DMS114 treated with DMSO at 0.1 percent for 48 hours (cell line): ENCODE data around the gene RIN1.

Experiments used
- DNase-seq: peaks from one replicate; lab custom pipeline; 2025; ENCODE audit not compliant: unreplicated experiment; lab: John Stamatoyannopoulos, UW

Gene RIN1

DNA sequence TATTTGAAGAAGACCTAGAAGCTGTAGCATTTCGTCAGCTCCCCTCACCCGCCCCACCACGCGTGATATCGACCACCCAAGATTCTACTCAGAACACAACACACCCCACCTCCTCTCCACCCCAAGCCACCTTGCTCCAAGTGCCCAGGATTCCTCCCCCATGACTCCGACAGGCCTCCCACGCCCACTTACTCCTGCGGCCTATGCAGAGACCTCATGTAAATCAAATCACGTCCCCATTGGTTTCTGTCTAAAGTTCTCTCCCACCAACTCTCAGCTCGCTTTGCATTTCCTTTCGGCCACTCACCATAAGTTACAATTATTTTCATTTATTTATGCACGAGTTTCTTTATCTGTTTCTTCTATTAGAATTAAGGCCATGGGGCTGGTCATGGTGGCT, 33.6 kb downstream of the RIN1 start:
- no peak for DNase-seq

DNA sequence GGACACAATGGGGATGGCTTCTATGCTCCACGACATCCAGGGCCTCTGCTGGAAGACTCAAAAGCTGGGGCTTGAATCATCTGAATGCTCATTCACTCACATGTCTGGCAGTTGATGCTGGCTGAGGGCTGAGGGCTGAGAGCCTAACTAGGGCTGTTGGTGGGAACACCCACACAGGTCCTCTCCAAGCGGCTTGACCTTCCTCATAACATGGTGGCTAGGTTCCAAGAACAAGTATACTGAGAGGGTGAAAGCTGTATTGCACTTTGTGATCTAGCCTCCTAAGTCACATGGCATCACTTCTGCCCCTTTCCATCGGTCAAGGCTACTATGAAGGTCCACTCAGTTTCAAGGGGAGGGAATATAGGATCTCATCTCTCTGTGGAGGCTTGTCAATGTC, 37.0 kb downstream of the RIN1 start:
- no peak for DNase-seq

DNA sequence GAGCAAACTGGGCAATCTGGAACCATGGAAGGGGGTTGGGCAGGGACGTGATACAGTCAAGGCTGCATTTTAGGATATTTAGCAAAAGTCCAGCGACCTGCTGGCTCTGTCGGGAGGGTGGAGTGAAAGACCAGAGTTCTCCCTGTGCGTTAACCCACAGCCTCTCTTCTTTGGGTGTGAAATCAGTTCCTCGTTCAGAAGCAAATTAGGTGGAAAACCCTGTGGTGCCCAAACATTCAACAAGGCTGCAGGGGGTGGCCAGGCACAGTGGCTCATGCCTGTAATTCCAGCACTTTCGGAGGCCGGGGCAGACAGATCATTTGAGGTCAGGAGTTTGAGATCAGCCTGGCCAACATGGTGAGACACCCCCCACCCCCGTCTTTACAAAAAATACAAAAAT, 38.6 kb downstream of the RIN1 start:
- DNase-seq = no peak

DNA sequence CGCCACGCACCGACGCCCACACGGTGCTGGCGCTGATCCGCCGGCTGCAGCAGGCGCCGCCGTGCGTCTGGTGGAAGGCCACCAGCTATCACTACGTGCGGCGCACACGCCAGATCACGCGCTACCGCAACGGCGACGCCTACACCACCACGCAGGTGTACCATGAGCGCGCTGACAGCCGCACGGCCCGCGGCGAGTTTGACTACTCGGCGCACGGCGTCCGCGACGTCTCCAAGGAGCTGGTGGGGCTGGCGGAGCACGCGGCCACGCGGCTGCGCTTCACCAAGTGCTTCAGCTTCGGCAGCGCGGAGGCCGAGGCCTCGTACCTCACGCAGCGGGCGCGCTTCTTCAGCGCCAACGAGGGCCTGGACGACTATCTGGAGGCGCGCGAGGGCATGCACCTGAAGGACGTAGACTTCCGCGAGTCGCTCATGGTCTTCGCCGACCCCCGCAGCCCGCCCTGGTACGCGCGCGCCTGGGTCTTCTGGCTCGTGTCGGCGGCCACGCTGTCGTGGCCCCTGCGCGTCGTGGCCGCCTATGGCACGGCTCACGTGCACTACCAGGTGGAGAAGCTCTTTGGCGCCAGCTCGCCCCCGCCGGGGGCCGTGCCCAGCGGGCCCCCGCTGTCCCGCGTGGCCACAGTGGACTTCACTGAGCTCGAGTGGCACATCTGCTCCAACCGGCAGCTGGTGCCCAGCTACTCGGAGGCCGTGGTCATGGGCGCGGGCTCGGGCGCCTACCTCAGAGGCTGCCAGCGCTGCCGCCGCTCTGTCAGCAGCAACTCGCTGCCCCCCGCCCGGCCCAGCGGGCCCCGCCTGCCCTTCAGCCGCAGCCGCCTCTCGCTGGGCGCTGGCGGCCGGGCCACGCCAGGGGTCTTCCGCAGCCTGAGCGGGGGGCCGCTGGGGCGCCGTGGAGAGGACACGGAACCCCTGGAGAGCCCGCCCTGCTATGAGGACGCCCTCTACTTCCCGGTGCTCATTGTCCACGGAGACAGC, 41.3 kb downstream of the RIN1 start:
- DNase-seq = no peak

DNA sequence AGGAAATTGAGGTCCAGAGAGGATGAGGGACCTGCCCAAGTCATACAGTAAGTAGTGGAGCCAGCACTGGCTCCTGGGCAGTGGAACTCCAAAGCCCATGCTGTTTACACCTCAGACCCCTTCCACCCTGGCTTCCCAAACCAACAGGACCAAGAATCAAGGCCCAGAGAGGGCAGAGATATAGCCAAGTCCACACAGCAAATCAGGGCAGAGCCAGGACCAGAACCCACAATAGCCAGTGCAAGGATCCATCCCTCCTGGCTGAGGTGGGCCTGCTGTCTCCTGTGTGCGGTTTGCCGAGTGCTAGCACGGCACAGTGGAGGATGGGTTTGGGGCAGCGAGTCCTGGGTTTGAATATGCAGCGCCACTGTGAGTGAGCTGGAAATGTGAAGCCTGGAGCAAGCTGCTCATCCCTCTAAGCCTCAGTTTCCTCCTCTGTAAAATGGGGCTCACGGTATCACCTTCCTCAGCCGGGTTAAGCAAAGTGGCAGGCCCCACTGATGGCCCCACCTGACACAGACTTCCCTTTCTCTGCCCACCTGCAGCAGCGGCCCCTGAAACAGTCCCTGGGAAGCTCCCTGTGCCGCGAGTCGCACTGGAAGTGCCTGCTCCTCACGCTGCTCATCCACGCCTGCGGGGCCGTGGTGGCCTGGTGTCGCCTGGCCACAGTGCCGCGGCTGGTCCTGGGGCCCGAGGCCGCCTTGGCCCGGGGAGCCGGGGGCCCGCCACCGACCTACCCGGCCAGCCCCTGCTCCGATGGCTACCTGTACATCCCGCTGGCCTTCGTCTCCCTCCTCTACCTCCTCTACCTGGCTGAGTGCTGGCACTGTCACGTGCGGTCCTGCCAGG, 42.2 kb downstream of the RIN1 start:
- no peak for DNase-seq

DNA sequence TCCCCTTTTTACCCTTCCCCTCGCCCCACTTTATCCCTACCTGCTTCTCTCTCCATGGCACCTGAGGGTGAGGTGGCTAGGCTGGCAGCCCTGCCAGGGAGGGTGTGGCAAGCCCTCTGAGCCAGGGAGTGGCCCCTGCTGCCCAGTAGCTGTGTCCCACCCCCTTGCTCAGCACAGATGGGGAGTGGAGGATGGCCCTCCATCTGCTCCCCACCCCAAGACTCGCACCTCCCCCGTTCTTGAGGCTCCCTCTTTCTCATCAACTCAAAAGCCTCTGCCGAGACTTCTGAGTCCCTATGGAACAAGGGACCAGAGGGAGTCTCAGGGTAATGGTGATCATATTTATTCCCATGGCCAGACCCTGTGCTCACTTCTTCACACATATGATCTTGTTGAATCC, 42.9 kb downstream of the RIN1 start:
- no peak for DNase-seq

DNA sequence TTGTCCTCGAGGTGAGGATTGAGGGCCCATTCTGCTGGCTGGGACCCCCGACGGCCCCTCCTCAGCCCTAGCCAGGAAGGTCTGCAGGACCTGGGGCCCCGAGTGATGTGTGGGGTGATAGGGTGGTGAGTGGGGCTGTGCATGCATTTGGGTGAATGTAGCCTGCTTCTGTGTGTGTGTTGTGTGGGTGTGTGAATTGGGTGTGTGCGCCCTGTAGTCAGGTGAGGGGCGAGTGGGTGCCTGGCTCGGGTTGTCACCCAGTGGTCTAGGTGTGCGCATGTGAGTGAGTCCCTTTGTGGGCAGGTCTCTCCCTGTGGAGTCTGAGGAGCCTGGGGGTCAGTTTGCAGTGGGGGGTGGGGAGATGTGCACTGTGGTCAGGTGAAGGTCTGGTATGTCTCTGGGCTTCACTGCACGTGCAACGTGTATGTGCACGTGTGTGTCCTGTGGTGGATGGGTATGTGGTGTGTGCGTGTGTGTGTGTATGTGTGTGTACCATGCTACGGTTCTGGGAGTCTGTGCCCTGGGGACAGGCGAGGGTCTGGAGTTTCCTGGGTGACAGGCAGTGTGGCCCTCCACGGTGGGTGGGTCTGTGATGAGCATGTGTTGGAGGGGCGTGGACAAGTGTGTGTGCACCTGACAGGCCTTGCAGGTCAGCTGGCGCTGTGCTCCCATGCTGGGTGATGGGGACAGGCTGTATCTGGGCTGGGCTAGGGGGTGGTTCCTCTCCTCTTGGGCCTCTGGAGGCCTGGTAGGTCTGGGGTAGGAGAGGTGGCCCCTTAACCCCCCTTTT, 43.5 kb downstream of the RIN1 start:
- DNase-seq = no peak

DNA sequence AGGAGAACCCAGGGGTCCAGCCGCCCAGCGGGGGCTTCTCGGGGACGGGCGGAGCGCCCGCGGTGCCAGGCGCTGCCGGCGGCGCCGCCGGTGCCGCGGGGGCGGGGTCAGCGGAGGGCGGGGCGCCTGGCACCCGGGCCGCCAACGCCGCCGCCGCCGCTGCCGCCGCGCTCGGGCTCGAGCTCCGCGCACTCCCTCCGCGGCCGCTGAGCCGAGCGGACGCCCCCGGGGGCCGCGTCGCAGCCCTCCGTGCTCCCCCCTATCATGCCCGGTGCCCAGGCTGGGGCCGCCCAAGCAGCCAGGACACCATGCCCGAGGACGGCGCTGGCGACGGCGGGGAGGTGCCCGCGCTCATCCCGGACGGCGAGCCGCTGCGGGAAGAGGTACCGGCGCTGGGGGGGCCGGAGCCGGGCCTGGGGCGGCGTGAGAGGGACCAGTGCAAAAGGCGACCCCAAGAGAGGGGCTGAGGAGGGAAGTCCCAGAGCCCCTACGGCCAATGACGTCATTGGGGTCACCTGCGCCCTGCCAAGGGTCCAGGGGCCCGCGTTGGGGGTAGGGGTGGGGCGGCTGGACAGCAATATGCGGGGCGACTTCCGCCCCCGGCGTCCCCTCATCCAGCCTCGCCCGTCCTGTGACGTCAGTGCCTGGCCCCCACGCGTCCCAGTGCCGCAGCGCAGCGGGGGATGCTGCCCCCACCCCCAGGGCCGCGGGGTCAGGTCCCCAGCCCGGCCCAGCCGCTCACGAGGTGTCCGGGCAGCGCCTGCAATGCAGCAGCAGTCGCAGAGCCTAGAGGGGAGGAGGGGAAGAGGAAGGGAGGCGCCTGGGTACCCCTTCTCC, 44.3 kb downstream of the RIN1 start, which contains the start of gene TMEM151A:
TMEM151A (plus strand) TSS at position 189 of the 837 bp plus-strand sequence; CDS start at position 309, 120 bp downstream.
- no peak for DNase-seq

DNA sequence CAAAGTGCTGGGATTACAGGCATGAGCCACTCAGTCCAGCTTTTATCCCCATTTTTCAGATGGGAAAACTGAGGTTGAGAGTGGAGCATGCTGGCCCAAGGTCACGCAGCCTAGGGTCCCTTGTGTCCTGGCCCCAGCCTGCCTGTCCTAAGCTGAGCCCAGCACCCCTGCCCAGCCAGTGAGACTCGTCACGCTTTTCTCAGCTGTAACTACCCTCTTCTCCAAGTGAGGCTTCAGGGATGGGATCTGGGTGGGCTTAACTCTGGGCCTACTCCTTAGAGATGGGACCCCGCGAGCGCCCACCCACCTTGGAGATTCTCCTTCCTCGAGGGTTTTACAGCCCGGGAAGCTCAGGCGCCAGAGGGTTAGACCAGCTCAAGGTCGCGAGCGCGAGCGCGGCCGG, 44.9 kb downstream of the RIN1 start:
- no peak for DNase-seq

DNA sequence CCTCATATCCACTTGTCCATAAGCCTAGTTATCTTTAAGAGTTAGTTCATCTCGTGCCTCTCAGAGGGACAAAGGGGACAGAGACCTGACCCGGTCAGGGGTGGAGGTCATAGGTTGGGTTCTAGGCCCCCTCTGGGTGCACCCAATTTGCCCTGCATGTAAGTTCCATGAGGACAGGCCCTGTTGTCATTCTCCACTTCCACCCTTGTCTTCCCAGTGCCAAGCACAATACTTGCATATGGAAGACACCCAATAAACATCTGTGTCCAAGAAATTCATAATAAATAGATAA, 46.0 kb downstream of the RIN1 start:
- DNase-seq = no peak

DNA sequence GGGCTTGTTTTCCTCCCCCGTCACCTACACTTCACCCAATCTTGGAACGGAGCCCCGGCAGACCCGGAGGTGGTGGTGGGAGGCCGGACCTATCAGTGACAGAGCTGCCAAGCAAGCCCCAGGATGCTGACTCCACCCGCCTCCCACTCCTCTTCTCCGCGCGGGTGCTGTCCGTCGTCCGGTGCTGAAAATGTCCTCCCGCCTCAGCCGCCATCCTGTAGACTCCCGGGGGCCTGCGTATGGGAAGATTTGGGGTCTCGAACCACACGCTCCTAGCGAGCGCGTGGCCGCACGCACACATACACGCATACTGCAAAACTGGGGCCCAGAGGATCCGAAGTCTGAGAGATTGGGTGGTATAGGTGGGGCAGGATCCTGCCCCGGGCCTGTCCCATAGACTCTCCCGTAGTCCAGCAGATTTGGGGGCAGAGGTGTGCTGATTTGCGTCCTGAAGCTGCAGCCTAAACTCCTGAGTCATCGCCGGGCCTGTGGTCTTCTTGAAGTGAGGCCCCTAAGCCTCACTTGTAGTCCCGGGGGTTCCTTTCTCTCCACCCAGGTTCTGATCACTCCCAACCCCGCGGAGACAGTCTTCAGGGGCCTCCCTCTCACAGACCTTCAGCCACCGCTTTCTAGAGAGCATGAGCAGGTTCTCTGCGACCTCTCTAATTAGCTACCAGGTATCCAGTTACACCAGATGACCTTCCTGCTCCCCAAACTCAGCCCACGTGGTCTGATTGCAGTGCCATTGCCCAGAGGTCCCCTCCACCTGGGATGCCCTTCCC, 46.5 kb downstream of the RIN1 start:
- DNase-seq = no peak

DNA sequence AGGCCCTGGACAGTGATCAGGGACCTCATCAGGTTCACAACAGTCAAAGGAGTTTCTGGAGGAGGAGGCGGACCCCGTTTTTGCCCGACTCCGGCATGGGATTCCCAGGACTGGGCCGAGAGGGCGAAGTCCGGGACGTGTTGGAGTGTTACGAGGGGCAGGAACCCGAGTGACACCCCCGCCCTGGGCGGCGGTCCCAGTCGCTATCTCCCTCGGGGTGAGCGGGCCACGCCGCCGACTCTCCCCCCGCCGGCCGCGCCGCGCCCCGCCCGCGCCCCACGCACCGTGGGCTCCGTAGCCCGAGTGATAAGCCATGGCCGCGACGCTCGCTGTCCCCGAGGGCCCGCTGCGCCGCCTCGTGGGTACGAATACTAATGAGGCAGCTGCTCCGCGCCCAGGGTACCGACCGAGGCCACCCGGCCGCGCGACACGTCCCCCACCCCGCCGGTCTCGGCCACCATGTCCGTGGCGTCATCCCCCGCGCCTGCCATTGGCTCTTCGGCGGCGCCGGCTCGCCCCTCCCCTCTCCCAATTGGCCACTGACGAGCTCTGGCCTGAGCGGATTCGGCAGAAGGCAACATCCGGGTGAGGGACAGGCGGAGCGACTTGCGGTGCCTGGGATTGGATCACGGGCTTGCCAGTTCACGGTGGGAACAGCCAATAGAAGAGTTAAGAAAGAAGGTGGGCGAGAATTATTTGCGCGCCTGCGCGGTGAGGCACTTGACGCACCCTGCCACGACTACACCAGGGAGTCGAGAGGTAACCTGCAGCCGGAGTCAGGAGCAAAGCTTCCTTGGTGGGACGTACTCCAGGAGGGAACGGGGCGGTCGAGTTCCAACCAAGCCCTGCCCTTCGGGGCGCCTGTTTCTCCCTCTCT, 47.3 kb downstream of the RIN1 start, which contains the start of gene YIF1A:
YIF1A (minus strand) TSS at position 473 of the 877 bp plus-strand sequence; CDS start at position 315, 158 bp downstream.
- peak; percentile 99 for DNase-seq

DNA sequence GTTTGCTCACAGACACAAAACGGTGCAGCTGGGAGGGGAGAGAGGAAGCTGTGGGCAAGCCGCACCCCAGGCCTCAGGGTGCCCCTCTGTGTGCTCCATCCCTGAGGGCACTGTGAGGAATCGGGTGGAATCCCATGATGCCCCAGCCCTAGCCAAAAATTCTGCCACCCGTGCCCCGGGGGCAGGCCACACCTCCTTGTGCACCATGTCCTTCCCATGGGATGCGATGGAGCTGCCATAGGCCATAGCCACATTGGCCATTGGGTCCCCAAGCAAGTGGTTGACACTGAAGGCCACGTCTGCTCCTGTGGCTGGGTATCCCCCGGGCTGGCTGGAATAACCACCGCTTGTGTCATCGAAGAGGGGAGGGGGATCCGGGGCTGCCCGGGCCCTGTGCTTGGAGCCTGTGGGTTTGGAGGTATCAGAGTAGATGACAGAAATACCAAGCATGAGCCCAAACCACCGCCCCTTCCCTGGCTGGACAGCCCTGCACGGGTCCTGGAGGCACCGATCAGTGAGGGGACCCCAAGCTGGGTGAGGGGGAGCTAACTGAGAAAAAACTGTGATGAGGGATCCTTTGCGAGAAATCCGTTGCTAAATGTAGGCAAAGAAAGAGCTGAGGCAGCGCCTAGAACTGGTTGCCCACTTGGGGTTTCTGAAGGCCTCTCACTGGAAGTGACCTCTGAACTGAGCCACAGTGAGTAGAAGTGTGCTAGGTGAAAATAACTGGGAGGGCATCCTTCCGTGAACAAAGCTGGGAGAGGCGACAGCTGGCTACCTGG, 48.2 kb downstream of the RIN1 start:
- DNase-seq = no peak

DNA sequence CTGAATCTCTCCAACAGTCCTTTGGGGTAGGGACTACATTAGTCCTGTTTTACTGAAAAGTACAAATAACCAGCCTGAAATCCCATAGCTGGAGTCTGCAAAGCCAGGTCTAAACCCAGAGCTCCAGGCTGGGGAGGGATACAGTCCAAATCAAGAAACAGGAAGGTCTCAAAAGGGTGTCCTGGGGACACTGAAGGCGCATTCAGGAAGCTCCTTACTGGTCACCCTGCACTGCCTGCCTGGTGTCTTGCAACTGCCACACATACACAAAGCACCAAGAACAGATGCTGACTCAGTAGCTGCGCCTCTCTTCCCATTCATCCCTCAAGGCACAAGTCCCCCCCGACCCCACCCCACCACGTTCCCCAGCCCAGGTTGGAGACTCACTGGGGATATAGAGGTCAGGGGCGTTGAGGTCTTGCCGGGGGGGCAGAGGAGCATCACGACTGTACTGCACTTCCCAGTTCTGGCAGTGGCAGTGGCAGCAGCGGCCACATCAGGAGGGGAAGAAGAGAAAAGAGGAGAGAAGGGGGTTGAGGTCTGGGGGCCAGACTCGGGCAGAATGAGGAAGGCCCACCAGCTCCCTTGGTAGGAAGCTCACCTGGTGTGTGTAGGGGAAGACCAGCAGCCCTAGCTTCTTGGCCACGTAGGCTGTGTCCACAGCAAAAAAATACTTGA, 48.9 kb downstream of the RIN1 start:
- DNase-seq = no peak

DNA sequence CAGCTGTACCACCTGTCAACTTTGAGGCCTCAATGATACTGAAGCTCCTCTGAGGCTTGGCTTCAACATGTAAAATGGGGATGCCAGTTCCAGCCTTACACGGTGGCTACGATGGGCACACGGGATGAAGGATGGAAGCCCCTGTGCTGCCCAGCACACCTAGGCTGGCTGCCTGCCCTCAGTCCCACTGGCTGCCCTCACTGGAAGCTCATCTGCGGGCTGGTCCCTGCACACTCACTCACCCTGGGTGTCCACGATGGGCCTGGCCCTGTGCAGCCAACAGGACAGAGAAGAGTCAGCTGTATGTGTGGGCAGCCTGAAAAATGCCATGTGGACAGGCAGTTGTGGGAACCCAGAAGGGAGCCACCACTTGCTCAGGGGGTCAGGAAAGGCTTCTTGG, 49.5 kb downstream of the RIN1 start:
- no peak for DNase-seq

DNA sequence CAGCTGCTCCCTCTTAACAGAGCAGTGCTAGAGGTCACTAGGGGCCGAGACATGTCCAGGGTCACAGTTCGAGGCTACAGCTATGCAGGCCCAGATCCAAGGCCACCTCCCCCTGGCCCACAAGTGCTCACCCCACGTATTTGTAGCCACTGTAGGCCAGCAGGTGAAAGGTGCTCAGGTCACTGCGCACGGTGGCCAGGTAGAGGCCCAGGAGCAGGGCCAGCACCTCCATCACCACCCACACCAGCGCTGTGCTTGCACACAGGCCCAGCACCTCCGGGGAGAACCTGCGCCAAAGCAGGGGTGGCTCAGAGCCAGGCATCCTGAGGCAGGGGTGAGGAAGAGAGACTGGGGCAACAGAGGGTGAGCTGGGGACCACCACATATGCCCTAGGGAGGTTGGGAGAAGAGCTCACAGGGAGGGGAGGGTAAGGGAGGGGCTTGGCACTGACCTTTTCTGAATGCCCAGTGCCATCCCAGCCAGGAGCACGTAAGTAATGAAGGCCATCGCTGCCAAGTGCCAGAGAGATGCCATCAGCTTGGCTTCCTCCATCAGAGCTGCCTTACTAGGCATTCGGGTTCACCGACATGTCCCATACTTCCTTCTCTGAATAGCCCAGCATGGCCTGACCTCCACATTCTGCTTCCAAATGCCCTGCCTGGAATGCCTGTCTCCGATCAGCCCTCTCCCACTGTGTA, 50.8 kb downstream of the RIN1 start:
- no peak for DNase-seq
